ENCODE results near the gene ADGRD1.
A peak's percentile ranks its signal among the peaks of the same experiment; 100 is the strongest.

The ADGRD1 gene

DNA sequence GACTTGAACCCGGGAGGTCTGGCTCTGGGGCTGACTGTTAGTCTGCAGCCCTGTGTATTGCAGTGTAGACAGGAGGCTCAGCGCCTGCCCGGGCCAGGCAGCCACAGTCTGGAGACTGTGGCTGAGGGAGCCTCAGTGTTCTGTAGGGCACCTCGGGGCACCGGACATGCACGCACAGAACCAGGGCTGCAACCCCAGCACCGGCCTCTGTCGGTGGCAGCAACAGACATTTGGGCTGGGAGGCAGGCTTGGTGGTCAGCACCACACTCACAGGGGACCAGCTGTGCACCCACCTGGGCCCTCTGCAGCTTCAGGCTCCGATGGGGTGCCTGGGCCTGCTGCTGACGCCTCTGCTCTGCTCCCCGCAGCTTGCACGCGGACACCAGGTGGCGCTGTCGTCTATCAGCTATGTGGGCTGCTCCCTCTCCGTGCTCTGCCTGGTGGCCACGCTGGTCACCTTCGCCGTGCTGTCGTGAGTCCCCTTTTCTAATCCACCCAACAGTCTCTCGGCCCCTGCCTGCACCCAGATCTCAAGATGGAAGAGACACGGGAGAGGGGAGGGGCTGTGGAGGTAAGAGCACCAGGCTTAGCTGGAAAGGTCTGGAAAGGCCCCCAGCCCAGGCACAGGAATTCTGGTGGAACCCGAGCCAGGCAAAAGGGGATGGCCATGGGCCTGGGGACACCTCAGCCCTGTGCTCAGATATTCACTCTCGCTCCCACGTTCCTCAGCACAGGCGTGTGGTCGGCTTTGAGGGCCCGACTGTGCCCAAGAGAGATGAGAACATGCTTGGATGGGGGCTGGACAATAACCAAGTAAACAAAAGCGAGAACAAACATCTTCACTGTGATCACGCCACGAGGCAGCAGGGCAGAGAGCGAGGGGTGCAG is 151.0 kb downstream of the ADGRD1 start:
- Mint-ChIP-seq H3K27me3 (peaks cover 3% of the 10 kb centered on the region), H3K9me3 (ENCODE audit: low read depth) (no peaks in the 10 kb centered on the region), H3K27ac (no peak overlapping the region), H3K4me1 (ENCODE audit: low read depth) (peaks cover 16% of the 10 kb centered on the region), H3K4me3 (peak overlapping the region; percentile 35), H3K36me3 (no peaks in the 10 kb centered on the region)

- no peaks in the 10 kb centered on the region for H3K9me3 Mint-ChIP-seq (ENCODE audit: low read depth)
- no peaks in the 10 kb centered on the region for H3K36me3 Mint-ChIP-seq
- H3K27ac Mint-ChIP-seq, result no peak overlapping the region
- H3K27me3 Mint-ChIP-seq, result peaks cover 3% of the 10 kb centered on the region
- peak overlapping the region; percentile 35 for H3K4me3 Mint-ChIP-seq
- H3K4me1 Mint-ChIP-seq (ENCODE audit: low read depth), result peaks cover 16% of the 10 kb centered on the region
These were observed 151.6 kb downstream of the ADGRD1 start for GRCh38 chr12:131105351-131105735.

DNA sequence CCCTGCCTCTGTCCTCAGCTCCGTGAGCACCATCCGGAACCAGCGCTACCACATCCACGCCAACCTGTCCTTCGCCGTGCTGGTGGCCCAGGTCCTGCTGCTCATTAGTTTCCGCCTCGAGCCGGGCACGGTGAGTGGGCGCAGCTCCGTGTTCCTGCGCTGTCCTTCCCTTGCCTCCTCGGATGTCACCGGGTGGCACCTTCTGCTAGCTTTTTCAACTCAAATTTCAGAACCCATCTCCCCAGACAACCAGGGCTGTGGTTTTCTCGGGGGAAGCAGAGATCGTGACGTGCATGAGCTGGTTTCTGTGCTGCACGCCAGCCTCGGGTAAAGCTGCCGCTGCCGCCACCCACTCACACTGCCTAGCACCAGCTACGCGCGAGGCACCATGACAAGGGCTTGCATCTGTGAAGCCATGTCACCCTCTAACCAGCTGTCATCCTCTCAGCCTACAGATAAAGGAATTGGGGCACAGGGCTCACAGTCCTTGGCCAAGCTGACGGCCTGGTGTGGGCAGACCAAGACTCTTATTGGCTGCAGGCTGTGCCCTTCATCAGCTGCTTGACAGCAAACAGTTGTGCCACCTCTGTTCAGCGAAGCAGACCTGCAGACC is 152.1 kb downstream of the ADGRD1 start:
- Mint-ChIP-seq H3K27me3 (peaks cover 3% of the 10 kb centered on the region), H3K4me3 (peak overlapping the region; percentile 77), H3K36me3 (no peaks in the 10 kb centered on the region), H3K4me1 (ENCODE audit: low read depth) (peaks cover 16% of the 10 kb centered on the region), H3K9me3 (ENCODE audit: low read depth) (no peaks in the 10 kb centered on the region), H3K27ac (no peak overlapping the region)

- H3K27me3 Mint-ChIP-seq, result peaks cover 3% of the 10 kb centered on the region
- H3K4me1 Mint-ChIP-seq (ENCODE audit: low read depth), result peaks cover 16% of the 10 kb centered on the region
- no peaks in the 10 kb centered on the region for H3K36me3 Mint-ChIP-seq
- H3K9me3 Mint-ChIP-seq (ENCODE audit: low read depth), result no peaks in the 10 kb centered on the region
- no peak overlapping the region for H3K27ac Mint-ChIP-seq
- no peak overlapping the region for H3K4me3 Mint-ChIP-seq
These were observed 152.7 kb downstream of the ADGRD1 start for GRCh38 chr12:131106349-131106941.

- Mint-ChIP-seq H3K27ac (no peak overlapping the region), H3K36me3 (no peaks in the 10 kb centered on the region), H3K4me1 (ENCODE audit: low read depth) (peaks cover 16% of the 10 kb centered on the region), H3K27me3 (peaks cover 3% of the 10 kb centered on the region), H3K9me3 (ENCODE audit: low read depth) (no peaks in the 10 kb centered on the region), H3K4me3 (no peak overlapping the region)
These were observed 154.7 kb downstream of the ADGRD1 start for GRCh38 chr12:131108177-131108955.

GRCh38 chr12:131111446-131111845 is 157.7 kb downstream of the ADGRD1 start:
- Mint-ChIP-seq H3K9me3 (ENCODE audit: low read depth) (no peaks in the 10 kb centered on the region), H3K4me3 (no peak overlapping the region), H3K4me1 (ENCODE audit: low read depth) (peaks cover 3% of the 10 kb centered on the region), H3K27me3 (peaks cover 2% of the 10 kb centered on the region), H3K27ac (no peak overlapping the region), H3K36me3 (no peaks in the 10 kb centered on the region)

DNA sequence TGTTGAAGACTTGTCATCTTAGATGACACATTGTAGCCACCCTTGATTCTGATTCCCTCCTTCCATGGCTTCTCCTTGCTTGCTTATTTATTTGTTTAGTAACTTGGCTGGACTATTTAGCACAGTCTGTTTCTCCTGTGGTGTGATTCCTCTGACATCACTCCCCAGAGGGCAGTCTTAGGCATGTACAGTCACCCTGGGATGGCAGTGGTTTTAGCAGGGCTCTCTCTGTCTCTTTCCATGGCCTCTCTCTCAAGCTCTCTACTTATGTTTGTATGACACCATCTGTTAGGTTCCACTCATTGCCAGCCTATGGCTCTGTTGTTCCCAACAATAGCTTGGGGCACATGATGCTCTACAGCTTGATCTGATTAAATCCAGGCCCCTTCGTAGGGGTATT is 158.3 kb downstream of the ADGRD1 start:
- no peak overlapping the region for H3K4me3 Mint-ChIP-seq
- H3K27ac Mint-ChIP-seq, result no peak overlapping the region
- H3K4me1 Mint-ChIP-seq (ENCODE audit: low read depth), result no peaks in the 10 kb centered on the region
- H3K9me3 Mint-ChIP-seq (ENCODE audit: low read depth), result no peaks in the 10 kb centered on the region
- no peaks in the 10 kb centered on the region for H3K36me3 Mint-ChIP-seq
- peaks cover 2% of the 10 kb centered on the region for H3K27me3 Mint-ChIP-seq

- Mint-ChIP-seq H3K9me3 (ENCODE audit: low read depth) (no peaks in the 10 kb centered on the region), H3K4me1 (ENCODE audit: low read depth) (no peaks in the 10 kb centered on the region), H3K4me3 (no peak overlapping the region), H3K27me3 (peaks cover 2% of the 10 kb centered on the region), H3K36me3 (no peaks in the 10 kb centered on the region), H3K27ac (no peak overlapping the region)
These were observed 159.1 kb downstream of the ADGRD1 start for GRCh38 chr12:131112700-131113290.

GRCh38 chr12:131113568-131114270 is 160.0 kb downstream of the ADGRD1 start:
- no peaks in the 10 kb centered on the region for H3K9me3 Mint-ChIP-seq (ENCODE audit: low read depth)
- H3K4me3 Mint-ChIP-seq, result no peak overlapping the region
- peaks cover 2% of the 10 kb centered on the region for H3K27me3 Mint-ChIP-seq
- H3K4me1 Mint-ChIP-seq (ENCODE audit: low read depth), result no peaks in the 10 kb centered on the region
- H3K36me3 Mint-ChIP-seq, result no peaks in the 10 kb centered on the region
- no peak overlapping the region for H3K27ac Mint-ChIP-seq

- Mint-ChIP-seq H3K27ac (no peak overlapping the region), H3K4me3 (no peak overlapping the region), H3K4me1 (ENCODE audit: low read depth) (no peaks in the 10 kb centered on the region), H3K27me3 (peaks cover 2% of the 10 kb centered on the region), H3K36me3 (no peaks in the 10 kb centered on the region), H3K9me3 (ENCODE audit: low read depth) (no peaks in the 10 kb centered on the region)
These were observed 160.6 kb downstream of the ADGRD1 start for GRCh38 chr12:131114271-131114670.

GRCh38 chr12:131114942-131115584 is 161.4 kb downstream of the ADGRD1 start:
- no peaks in the 10 kb centered on the region for H3K36me3 Mint-ChIP-seq
- no peaks in the 10 kb centered on the region for H3K9me3 Mint-ChIP-seq (ENCODE audit: low read depth)
- no peak overlapping the region for H3K27ac Mint-ChIP-seq
- no peak overlapping the region for H3K4me3 Mint-ChIP-seq
- H3K4me1 Mint-ChIP-seq (ENCODE audit: low read depth), result no peaks in the 10 kb centered on the region
- peaks cover 2% of the 10 kb centered on the region for H3K27me3 Mint-ChIP-seq

GRCh38 chr12:131115766-131116467 is 162.2 kb downstream of the ADGRD1 start:
- Mint-ChIP-seq H3K4me1 (ENCODE audit: low read depth) (no peaks in the 10 kb centered on the region), H3K36me3 (no peaks in the 10 kb centered on the region), H3K4me3 (no peak overlapping the region), H3K9me3 (ENCODE audit: low read depth) (no peaks in the 10 kb centered on the region), H3K27ac (no peak overlapping the region), H3K27me3 (peaks cover 2% of the 10 kb centered on the region)

DNA sequence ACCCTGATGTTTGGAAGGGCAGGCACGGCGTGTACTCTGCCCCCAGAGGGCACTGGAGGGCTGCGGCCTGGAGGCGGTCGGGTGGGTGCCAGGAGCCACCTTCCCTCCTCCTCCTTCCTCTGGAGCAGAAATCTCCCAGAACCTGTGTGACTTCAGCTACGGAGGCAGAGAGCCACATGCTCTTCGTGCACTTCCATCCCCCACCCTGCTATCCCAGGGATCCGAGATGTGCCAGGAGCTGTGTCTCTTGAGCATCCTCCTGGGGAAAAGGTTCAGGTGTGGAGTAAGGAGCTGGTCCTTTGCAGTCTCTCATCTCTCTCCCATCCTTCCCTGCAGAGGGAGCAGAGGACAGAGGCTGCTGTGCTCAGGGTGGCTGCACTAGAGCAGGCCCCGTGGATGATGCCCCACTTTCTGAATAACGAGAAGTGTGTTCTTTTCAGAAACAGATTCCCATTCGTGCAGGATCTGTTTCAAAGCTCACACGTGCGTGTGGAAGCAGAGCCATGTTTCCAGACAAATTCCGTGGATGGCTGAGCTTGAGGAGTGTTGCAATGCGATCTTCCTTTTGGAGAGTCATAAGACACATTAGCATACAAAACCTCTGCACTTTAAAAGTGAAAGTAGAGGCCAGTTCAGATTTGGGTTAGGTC is 162.9 kb downstream of the ADGRD1 start:
- Mint-ChIP-seq H3K27ac (no peak overlapping the region), H3K4me3 (no peak overlapping the region), H3K36me3 (no peaks in the 10 kb centered on the region), H3K9me3 (ENCODE audit: low read depth) (no peaks in the 10 kb centered on the region), H3K27me3 (peaks cover 2% of the 10 kb centered on the region), H3K4me1 (ENCODE audit: low read depth) (no peaks in the 10 kb centered on the region)

All from activated naive CD8-positive, alpha-beta T cell (primary cell).